Cortex of kidney (tissue), 1 donor: ENCODE measurements around the gene CDC42SE1.
A peak's percentile ranks its signal among the peaks of the same experiment; 100 is the strongest.

ENCODE experiments used
- DNase-seq: peaks from one replicate; lab custom pipeline; 2025; lab: John Stamatoyannopoulos, UW

Gene CDC42SE1

DNA sequence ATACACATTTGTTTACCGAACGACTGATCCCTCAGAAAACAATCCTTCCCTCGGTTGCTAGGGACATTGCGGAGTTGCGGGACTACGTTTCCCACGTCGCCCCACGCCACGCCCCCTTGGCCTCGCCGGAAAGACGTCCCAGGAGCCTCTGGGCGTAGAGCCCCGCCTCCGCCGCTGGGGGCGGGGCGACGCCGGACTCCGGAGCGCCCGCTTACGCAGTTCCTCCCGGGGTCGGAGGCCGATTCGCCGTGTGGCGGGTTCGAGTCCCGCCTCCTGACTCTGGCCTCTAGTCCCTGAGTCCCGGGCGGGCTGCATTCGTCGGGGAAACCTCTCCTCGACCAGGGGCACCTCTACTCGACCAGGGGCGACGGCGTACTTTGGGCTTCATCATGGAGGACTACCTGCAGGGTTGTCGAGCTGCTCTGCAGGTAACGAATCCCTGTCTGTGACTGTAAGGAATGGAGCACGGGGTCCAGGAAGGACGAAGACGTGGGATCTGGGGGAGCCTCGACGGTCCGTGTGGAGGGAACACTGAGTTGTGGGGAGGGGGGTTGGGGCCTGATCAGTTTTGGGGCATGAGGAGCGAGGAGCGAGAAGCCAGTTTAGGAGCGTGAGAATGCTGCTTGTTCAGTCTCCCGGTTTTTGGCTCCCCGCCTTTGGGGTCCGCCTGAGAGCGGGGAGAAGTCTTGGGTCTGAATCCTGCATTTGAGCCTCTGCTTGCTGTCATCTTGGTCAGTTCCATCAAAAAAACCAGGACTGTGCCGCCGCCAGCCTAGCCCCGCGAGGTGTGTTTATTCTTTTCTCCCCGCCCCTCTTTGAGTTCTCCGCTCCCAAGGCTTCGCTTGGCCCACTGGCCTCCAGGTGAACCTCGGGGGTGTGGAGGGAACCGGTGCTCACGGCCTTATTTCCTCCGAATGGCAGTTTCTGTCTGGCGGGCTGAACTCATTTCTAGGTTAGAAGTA, 50.9 kb downstream of the CDC42SE1 start, which contains the start of gene PRUNE1:
Gene PRUNE1, plus strand, starts transcription at position 206 of the 962 bp plus-strand sequence. Its CDS starts 184 bp downstream, at position 390.
- peak; percentile 71 for DNase-seq

DNA sequence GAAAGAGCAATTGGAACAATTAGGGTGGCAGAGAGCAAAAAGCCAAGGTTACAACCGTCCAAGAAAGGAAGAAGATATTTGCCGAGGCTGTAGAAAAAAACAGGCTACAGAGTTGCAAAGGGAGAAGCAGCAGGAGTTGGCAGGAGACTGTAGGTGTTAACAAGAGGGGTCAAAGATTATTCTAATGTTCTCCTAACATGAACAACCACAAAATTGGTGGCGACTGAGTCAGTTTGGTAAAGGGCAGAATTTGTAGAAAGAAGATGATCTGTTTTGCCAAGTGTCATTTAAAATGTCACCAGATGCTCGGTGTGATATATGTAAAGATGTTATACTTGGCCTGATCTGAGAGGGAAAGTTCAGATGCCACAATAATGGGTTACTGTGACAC, 51.6 kb downstream of the CDC42SE1 start:
- DNase-seq: no peak

DNA sequence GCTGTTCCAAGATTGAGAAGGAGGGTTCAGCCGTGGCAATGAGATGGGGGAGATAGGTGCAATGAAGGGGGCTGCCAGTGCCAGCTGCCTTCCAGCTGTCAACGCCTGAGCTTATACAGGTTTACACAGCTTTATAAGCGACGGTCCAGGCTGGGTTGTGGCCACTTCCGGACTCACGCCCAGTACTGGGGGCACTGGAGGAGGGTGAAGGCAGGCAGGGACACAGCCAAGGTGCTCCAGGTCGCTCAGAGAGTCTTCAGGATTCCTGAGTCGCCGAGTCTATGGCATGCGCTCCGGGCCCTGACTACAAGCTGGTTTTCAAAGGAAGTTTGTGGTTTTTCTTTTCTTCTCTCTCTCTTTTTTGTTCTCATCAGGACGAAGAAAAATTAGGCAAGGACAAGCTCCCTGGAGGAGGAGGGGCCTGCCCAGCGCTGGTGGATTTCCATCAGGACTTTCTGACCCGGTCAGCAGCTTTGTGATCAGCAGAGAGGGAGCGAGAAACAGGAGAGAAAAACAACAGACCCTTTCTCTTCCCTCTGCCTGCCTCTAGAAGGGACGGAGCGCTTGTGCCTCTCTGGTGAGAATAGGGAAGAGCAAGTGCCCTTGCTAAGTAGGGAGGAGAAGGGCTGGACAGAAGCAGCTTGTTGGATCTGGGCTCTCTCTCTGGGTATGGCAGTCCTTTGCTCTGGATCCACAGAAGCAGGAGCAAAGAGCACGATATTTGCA, 52.9 kb downstream of the CDC42SE1 start, which contains the start of gene MINDY1:
Gene MINDY1, minus strand, starts transcription at position 576 of the 726 bp plus-strand sequence. CDS start 4,285 bp downstream, outside the sequence.
- no peak for DNase-seq

DNA sequence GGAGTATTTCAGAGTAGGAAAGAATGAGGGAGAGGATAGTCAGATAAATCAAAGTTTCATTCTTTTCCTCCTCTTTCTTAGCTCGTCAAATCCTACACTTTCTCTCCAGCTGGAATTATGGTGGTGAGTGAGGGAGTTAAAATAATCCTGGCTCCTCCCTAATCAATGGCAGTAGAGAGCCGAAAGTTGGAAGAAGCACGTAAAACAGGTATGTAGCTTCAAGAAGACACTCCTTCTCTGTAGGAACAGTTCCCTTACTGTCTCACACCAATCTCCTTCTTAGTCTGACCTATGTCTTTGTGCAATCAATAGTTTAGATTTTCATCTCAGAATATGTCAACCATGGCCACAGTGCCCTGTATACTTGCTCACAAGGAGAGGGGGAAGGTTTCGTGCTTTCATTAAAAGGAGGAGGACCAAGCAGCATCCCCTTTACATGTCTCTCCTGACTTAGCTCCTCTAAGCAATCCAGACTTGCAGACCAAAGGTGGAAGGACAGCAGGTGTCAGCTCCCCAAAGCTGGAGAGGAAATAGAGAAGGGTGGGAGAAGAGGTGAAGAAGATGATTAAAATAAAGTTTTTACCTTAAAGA, 53.6 kb downstream of the CDC42SE1 start:
- no peak for DNase-seq

DNA sequence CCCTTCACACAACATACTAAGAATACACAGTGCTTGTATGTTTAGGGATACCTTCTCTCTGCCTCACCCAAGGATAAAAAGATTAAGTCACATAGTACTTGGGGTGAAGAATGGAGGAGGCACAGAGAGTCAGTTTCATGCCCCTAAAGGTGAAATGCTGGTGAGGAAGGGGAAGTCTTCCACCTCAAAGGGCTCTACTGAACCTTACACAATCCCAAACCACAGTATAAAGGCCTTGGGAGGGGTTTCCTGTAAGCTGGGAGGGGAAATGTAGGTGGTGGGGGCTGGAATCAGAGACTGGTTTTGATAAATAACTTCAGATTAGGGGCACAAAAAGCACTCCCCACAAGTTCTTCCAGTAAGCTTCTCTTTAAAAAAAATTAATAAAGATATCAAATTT, 56.2 kb downstream of the CDC42SE1 start:
- no peak for DNase-seq

DNA sequence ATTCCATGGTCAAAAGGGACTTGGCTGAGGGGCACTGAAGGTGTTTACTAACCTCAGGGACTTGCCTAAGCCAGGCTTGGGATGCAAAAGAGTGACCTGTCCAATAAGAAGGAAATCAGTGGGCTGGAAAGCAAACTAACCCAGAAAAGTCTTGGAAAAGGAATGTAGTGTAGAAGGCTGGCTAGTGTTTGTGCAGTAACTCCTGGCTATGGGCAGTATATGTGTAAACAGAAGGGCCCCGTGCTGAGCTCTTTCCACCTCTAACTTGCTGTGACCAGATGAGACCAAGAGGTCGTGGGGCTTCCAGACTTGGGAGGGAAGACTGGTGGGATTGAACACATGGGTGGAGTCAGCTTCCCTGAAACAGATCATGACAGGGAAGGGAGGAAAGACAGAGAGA, 56.8 kb downstream of the CDC42SE1 start:
- DNase-seq: no peak

DNA sequence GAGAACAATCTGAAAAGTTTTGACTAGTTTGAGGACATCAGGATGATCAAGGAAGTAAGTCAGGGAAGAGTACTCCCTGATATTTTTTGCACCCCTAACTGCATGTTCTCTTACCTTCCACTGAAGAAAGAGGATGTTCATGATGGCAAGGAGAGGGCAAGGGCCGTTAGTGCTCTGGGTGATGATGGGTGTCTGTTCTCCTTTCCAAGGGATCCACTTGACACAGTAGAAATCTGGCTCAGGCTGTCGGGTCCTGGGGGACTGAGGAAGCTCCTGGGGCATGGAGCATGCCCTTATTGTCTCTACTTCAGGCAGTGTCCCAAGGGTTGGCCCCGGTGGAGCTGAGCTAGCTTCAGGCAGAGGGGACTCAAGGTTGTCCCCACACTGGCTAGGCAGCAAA, 57.4 kb downstream of the CDC42SE1 start:
- DNase-seq: no peak

DNA sequence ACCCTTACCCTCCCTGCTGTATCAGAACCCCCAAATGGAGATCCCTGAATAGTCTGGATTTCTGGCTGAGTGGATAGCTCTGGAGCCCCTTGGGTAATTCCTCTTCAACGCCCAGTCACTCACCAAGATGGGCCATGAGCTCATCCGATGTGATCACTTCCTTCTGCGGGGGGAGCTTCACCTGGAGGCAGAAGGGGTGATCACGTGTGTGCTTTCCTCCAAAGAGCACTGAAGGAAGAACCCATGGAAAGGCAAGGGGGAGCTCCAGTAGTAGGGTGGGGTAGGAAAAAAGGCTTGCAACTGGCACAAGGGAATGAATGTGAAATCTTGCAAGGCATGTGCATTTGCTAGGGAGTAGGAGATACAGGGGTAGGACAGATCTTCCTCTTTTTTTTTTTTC, 57.8 kb downstream of the CDC42SE1 start:
- DNase-seq: no peak
